Thyroid gland (tissue), 4 donors: Measurements from ENCODE around the gene TRPM7. TPM values are rescaled to one million over a fixed set of nuclear protein-coding genes. Genes with fewer than 3 reads are reported as not detected.
A peak's percentile ranks its signal among the peaks of the same experiment; 100 is the strongest.

Source experiments
- DNase-seq, 2 donors: peaks; one replicate each; pipeline ENCODE4 v3.0.0-alpha.2; 2019
- H3K27ac ChIP-seq, 3 donors: fragments of 200-600 bp; sonication (generic); 1 replicate in 2 of 3; 2 replicates in 1 of 3; pipeline ENCODE4 v1.5.1; 2016 to 2019; ENCODE audit warnings: mild to moderate bottlenecking in 1 of 3, moderate library complexity in 1 of 3
- H3K27me3 ChIP-seq: fragments of 200-600 bp; sonication (generic); one replicate; pipeline ENCODE4 v1.5.1; 2019
- H3K36me3 ChIP-seq, 2 donors: fragments of 200-600 bp; sonication (generic); one replicate each; pipeline ENCODE4 v1.5.1; 2016 to 2019
- H3K4me1 ChIP-seq, 2 donors: fragments of 200-600 bp; sonication (generic); one replicate each; pipeline ENCODE4 v1.5.1; 2017 to 2019
- H3K4me3 ChIP-seq, 3 donors: fragments of 200-600 bp; sonication (generic); replicated peaks in 1 of 3; 1 replicate in 2 of 3; 2 replicates in 1 of 3; pipeline ENCODE4 v1.5.1; 2016; ENCODE audit warnings: mild to moderate bottlenecking in 1 of 3
- H3K9me3 ChIP-seq: fragments of 200-600 bp; sonication (generic); one replicate; pipeline ENCODE4 v1.5.1; 2017
- POLR2A ChIP-seq, 2 donors: fragments of 450-650 bp; IDR thresholded peaks; one replicate each; pipeline ENCODE4 v1.6.1; 2017; ENCODE audit warnings: antibody characterized with exemption in 2 of 2, mild to moderate bottlenecking in 2 of 2, moderate library complexity in 1 of 2
- WGBS, 2 donors: methylation state at CpG; one replicate each; pipeline ENCODE4 v1.1.5; 2017; 5-methylcytosine and 5-hydroxymethylcytosine counted together
- intact Hi-C: fragments of 100-400 bp; cut with DNase I; formaldehyde crosslinking; loops from one replicate; pipeline ENCODE4 v1.15.1; 2023
- total RNA-seq, 4 donors: library from RNA; depleted of rRNA; stranded (reverse); fragments of >200 nt; gene quantifications; one replicate each; pipeline ENCODE4 v1.2.3, GENCODE V29; 2016
- TF ChIP-seq, protein P1 (sequence below), 6 experiments: fragments of 200-600 bp in 3 of 6; fragments of 450-650 bp in 3 of 6; sonication (generic) in 3 of 6; IDR thresholded peaks; one replicate each; pipeline ENCODE4 v1.5.1; 2016 to 2019; ENCODE audit warnings: antibody characterized with exemption in 6 of 6, mild to moderate bottlenecking in 2 of 6, inconsistent platforms in 1 of 6, moderate library complexity in 1 of 6

Gene TRPM7, protein sequence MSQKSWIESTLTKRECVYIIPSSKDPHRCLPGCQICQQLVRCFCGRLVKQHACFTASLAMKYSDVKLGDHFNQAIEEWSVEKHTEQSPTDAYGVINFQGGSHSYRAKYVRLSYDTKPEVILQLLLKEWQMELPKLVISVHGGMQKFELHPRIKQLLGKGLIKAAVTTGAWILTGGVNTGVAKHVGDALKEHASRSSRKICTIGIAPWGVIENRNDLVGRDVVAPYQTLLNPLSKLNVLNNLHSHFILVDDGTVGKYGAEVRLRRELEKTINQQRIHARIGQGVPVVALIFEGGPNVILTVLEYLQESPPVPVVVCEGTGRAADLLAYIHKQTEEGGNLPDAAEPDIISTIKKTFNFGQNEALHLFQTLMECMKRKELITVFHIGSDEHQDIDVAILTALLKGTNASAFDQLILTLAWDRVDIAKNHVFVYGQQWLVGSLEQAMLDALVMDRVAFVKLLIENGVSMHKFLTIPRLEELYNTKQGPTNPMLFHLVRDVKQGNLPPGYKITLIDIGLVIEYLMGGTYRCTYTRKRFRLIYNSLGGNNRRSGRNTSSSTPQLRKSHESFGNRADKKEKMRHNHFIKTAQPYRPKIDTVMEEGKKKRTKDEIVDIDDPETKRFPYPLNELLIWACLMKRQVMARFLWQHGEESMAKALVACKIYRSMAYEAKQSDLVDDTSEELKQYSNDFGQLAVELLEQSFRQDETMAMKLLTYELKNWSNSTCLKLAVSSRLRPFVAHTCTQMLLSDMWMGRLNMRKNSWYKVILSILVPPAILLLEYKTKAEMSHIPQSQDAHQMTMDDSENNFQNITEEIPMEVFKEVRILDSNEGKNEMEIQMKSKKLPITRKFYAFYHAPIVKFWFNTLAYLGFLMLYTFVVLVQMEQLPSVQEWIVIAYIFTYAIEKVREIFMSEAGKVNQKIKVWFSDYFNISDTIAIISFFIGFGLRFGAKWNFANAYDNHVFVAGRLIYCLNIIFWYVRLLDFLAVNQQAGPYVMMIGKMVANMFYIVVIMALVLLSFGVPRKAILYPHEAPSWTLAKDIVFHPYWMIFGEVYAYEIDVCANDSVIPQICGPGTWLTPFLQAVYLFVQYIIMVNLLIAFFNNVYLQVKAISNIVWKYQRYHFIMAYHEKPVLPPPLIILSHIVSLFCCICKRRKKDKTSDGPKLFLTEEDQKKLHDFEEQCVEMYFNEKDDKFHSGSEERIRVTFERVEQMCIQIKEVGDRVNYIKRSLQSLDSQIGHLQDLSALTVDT (N-terminal part only)
- total RNA-seq, result 100 to 1,000 TPM in 1 of 4 donors, 10 to 100 TPM in 3; 75.5 to 125 (median 87.9) TPM

DNA sequence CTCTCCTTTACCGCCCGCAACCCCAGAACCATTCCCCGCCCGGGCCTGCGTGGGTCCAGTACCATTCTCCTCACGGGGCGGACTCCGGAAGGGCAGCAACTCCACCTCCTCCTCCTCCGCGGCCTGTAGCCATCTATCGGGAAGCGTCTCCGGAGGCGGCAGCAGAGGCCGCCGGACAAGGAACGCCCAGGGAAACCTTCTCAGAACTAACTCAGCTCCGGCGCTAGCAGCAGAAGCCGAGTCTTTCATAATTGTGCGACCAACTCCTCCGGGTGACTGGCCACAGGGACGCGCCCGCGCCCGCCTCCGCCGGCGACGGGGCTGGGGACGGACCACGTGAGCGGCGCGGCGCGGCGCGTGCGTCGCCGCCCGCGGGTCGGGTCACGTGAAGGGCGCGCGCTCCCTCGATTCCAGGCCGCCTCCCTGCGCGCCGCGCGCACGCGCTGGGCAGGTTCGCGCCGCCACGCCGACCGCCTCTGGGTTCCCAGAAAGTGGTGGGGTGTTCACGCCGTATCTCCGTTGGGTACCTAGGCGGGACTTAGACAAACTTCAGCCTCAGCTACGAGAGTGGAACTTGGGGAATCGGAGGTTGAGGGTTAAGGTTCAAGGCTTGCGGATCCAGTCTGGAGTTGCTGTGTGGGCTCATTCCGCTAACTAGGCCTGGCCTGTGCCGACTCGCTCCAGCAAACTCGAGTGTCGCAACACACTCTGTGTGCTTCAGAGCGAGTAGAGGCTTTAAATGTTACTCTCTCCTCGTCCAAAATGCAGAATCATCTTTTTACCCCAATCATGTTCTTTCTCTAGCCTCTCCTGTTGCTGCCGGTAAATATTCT lies at the start of gene TRPM7:
TRPM7 (minus strand) TSS at position 329 of the 833 bp plus-strand sequence; CDS start at position 65, 264 bp downstream.
- Histone ChIP-seq H3K4me3 (peak within 1 kb of the TSS; percentile 69 to 85 (median 75)), H3K9me3 (no peaks in the 10 kb centered on the region), H3K36me3 (no peaks in the 10 kb centered on the region), H3K27ac (peak within 1 kb of the TSS; percentile 96 to 97 (median 97)), H3K27me3 (no peaks in the 10 kb centered on the region), H3K4me1 (peaks cover 7 to 15% of the 10 kb centered on the region in 2 donors)
- intact Hi-C loops, result no loop called here
- WGBS, 2 donors, result 1% methylated on average over 30 to 31 of the region's 80 CpGs
- TF ChIP-seq POLR2A (IDR thresholded peaks at IDR 0.05), result peak; percentile 80 to 88
- TF ChIP-seq, protein P1, sequence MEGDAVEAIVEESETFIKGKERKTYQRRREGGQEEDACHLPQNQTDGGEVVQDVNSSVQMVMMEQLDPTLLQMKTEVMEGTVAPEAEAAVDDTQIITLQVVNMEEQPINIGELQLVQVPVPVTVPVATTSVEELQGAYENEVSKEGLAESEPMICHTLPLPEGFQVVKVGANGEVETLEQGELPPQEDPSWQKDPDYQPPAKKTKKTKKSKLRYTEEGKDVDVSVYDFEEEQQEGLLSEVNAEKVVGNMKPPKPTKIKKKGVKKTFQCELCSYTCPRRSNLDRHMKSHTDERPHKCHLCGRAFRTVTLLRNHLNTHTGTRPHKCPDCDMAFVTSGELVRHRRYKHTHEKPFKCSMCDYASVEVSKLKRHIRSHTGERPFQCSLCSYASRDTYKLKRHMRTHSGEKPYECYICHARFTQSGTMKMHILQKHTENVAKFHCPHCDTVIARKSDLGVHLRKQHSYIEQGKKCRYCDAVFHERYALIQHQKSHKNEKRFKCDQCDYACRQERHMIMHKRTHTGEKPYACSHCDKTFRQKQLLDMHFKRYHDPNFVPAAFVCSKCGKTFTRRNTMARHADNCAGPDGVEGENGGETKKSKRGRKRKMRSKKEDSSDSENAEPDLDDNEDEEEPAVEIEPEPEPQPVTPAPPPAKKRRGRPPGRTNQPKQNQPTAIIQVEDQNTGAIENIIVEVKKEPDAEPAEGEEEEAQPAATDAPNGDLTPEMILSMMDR (IDR thresholded peaks at IDR 0.05), result peak in 1 of 6 experiments; percentile 16
- DNase-seq, result peak; percentile 89 to 90

DNA sequence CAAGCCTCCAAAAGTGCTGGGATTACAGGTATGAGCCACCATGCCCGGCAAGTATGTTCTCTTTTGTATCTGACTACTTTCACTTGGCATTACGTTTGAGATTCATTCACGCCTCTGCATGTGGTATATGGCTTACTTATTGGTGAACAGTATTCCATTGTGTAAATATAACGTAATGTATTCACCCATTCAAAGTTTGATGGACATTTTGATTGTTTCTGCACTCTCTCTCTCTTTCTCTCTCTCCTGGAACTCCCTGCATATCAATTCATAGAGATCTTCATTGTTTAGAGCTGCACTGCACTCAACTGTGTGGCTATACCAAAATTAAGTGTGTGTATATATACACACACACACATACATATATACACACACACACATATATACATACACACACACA lies 48.6 kb upstream of the TRPM7 start:
- Histone ChIP-seq H3K27me3 (no peaks in the 10 kb centered on the region), H3K36me3 (peaks cover 15 to 17% of the 10 kb centered on the region in 2 donors), H3K9me3 (no peaks in the 10 kb centered on the region), H3K4me3 (no peak overlapping the region), H3K27ac (no peak overlapping the region), H3K4me1 (no peaks in the 10 kb centered on the region)
- intact Hi-C loops, result no loop called here
- DNase-seq, result no peak
- whole genome bisulfite sequencing, 2 donors, result 87 to 95% methylated on average over 4 of the region's 4 CpGs
- TF ChIP-seq, protein P1 (IDR thresholded peaks at IDR 0.05), result no peak
- TF ChIP-seq POLR2A (IDR thresholded peaks at IDR 0.05), result no peak

DNA sequence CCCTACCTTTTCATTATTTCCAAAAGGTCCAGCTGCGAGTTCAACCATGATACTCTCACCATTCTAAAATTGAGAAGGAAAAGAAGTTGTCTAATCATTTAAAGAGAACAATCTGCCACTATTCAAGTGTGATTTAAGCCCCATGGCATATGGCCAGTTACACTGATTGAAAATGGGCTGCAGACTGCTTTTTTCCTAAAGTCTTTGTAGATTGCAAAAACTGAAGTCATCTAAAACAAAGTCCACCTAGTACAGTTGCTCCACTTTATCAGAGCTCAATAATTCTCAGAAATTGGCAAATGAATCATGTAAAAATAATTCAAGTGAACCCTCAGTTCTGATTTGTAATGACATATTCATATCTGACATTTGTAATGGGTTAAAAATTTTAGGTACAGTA lies 39.7 kb upstream of the TRPM7 start:
- Histone ChIP-seq H3K27me3 (no peaks in the 10 kb centered on the region), H3K27ac (no peak overlapping the region), H3K36me3 (peaks cover 2 to 7% of the 10 kb centered on the region in 2 donors), H3K4me1 (no peaks in the 10 kb centered on the region), H3K4me3 (no peak overlapping the region), H3K9me3 (no peaks in the 10 kb centered on the region)
- no peak for DNase-seq
- 100% methylated on average over 1 of the region's 1 CpG for WGBS, 2 donors
- intact Hi-C loops, result no loop called here
- no peak for TF ChIP-seq POLR2A (IDR thresholded peaks at IDR 0.05)
- TF ChIP-seq, protein P1 (IDR thresholded peaks at IDR 0.05), result no peak

DNA sequence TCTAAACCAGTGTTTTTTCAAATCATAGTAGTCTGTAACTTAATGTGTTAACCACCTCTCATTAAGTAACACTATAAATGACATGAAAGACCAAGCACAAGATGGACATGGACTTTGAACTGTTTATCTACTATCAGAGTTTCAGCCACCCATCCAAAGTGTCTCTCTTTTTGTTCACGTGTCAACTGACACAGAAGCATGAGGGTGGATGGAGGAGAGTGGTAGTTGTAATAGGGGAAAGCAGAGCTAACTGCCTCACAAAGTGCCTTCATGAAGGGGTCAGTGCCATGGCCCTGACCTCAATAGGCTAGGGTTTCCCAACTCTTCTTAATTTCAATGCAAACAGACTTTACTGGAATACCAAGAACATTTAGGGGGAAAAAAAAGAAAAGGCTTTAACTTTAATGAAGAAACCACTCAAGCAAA lies 32.1 kb upstream of the TRPM7 start:
- no peak for DNase-seq
- no peak overlapping the region for H3K4me3 ChIP-seq
- WGBS, 2 donors, result 87 to 88% methylated on average over 1 of the region's 1 CpG
- H3K27ac ChIP-seq, result no peak overlapping the region
- no peaks in the 10 kb centered on the region for H3K9me3 ChIP-seq
- no peaks in the 10 kb centered on the region for H3K27me3 ChIP-seq
- intact Hi-C loops, result no loop called here
- no peaks in the 10 kb centered on the region for H3K4me1 ChIP-seq
- TF ChIP-seq, protein P1 (IDR thresholded peaks at IDR 0.05), result no peak
- no peak for TF ChIP-seq POLR2A (IDR thresholded peaks at IDR 0.05)
- H3K36me3 ChIP-seq, result peaks cover 11 to 15% of the 10 kb centered on the region in 2 donors
